PFSK-1 (cell line): ENCODE data around the gene CLSTN1.

Experiments used
- FOXP2 ChIP-seq: optimal IDR thresholded peaks from 2 replicates; pipeline ENCODE3; 2011; ENCODE audit warnings: borderline replicate concordance, control low read depth, inconsistent platforms; ENCODE audit not compliant: insufficient read depth; ENCODE audit errors: extremely low read length, extremely low read depth
- POLR2AphosphoS5 ChIP-seq: IDR thresholded peaks from 2 replicates; pipeline ENCODE4 v1.6.1; 2012; ENCODE audit warnings: low read depth, mild to moderate bottlenecking, control low read depth, low read length, moderate library complexity
- REST ChIP-seq, 2 experiments: IDR thresholded peaks; 2 replicates each; pipeline versions ENCODE4 v1.6.1 to v1.8.0; 2011 to 2012; ENCODE audit warnings: low read depth in 2 of 2, low read length in 2 of 2, control low read depth in 1 of 2, inconsistent platforms in 1 of 2, mild to moderate bottlenecking in 1 of 2, moderate library complexity in 1 of 2; ENCODE audit not compliant: insufficient read depth in 1 of 2
- SIN3A ChIP-seq: IDR thresholded peaks from 2 replicates; pipeline ENCODE4 v1.6.1; 2012; ENCODE audit warnings: mild to moderate bottlenecking, low read length, moderate library complexity, borderline replicate concordance; ENCODE audit not compliant: insufficient read depth
- TAF1 ChIP-seq: IDR thresholded peaks from 2 replicates; pipeline ENCODE4 v1.6.1; 2012; ENCODE audit warnings: low read length, control low read depth, borderline replicate concordance; ENCODE audit not compliant: insufficient read depth

Gene CLSTN1

GRCh38 chr1:9760824-9761223 lies 62.9 kb downstream of the CLSTN1 start:
- TF ChIP-seq POLR2AphosphoS5 = no peak
- TF ChIP-seq TAF1 = no peak
- no peak for TF ChIP-seq SIN3A
- no peak for TF ChIP-seq REST (IDR thresholded peaks at IDR 0.05; ENCODE audit: insufficient read depth in 1 of 2, low read depth in 2 of 2, low read length in 2 of 2)
- no peak for TF ChIP-seq FOXP2

GRCh38 chr1:9759939-9760338 lies 63.8 kb downstream of the CLSTN1 start:
- TF ChIP-seq POLR2AphosphoS5 (no peak), TAF1 (no peak), REST (IDR thresholded peaks at IDR 0.05; ENCODE audit: insufficient read depth in 1 of 2, low read depth in 2 of 2, low read length in 2 of 2) (no peak), FOXP2 (no peak), SIN3A (no peak)

GRCh38 chr1:9758559-9759121 lies 65.1 kb downstream of the CLSTN1 start:
- no peak for TF ChIP-seq SIN3A
- no peak for TF ChIP-seq POLR2AphosphoS5
- no peak for TF ChIP-seq FOXP2
- TF ChIP-seq TAF1 = no peak
- TF ChIP-seq REST (IDR thresholded peaks at IDR 0.05; ENCODE audit: insufficient read depth in 1 of 2, low read depth in 2 of 2, low read length in 2 of 2) = no peak

GRCh38 chr1:9755441-9755995 lies 68.2 kb downstream of the CLSTN1 start:
- TF ChIP-seq REST (IDR thresholded peaks at IDR 0.05; ENCODE audit: insufficient read depth in 1 of 2, low read depth in 2 of 2, low read length in 2 of 2) = no peak
- TF ChIP-seq TAF1 = no peak
- no peak for TF ChIP-seq FOXP2
- no peak for TF ChIP-seq SIN3A
- no peak for TF ChIP-seq POLR2AphosphoS5
